Kidney tubule cell (primary cell): ENCODE data around the gene CATSPER2.
"Not testable (repeated sequence)": the region's sequence is repeated elsewhere in the genome, so short reads cannot be mapped to it uniquely, and the experiment has no call there.

ENCODE experiments used
- DNase-seq: peaks from one replicate; pipeline ENCODE4 v3.0.0-alpha.2; 2018; ENCODE audit warnings: low spot score

CATSPER2 gene

GRCh38 chr15:43648649-43649429 is at the start of gene CATSPER2:
Gene CATSPER2, minus strand, starts transcription at chr15:43648844. Its CDS starts 783 bp downstream, at chr15:43648061.
- no peak for DNase-seq

GRCh38 chr15:43693148-43694022 is 44.7 kb upstream of the CATSPER2 start, which contains the start of gene CKMT1A:
Gene CKMT1A, plus strand, starts transcription at chr15:43693859. Its CDS starts 192 bp downstream, at chr15:43694051.
- not testable (repeated sequence) for DNase-seq

- DNase-seq: not testable (repeated sequence)
Measured at GRCh38 chr15:43692679-43693078, 44.0 kb upstream of the CATSPER2 start.

GRCh38 chr15:43689604-43690301 is 41.1 kb upstream of the CATSPER2 start:
- DNase-seq: not testable (repeated sequence)

- DNase-seq: not testable (repeated sequence)
Measured at GRCh38 chr15:43674175-43674574, 25.5 kb upstream of the CATSPER2 start.

GRCh38 chr15:43666177-43666576 is 17.5 kb upstream of the CATSPER2 start:
- DNase-seq: not testable (repeated sequence)

GRCh38 chr15:43663333-43663732 is 14.7 kb upstream of the CATSPER2 start:
- not testable (repeated sequence) for DNase-seq

- not testable (repeated sequence) for DNase-seq
Measured at GRCh38 chr15:43662293-43662692, 13.6 kb upstream of the CATSPER2 start.

GRCh38 chr15:43659727-43660126 is 11.1 kb upstream of the CATSPER2 start:
- not testable (repeated sequence) for DNase-seq

GRCh38 chr15:43649430-43649926 is 834 bp upstream of the CATSPER2 start:
- DNase-seq: not testable (repeated sequence)

- DNase-seq: not testable (repeated sequence)
Measured at GRCh38 chr15:43638464-43639204, 10.0 kb downstream of the CATSPER2 start.

- not testable (repeated sequence) for DNase-seq
Measured at GRCh38 chr15:43626937-43627336, 21.7 kb downstream of the CATSPER2 start.

- no peak for DNase-seq
Measured at GRCh38 chr15:43625106-43625505, 23.5 kb downstream of the CATSPER2 start.

GRCh38 chr15:43622068-43622799 is 26.4 kb downstream of the CATSPER2 start:
- DNase-seq: peak; percentile 52

GRCh38 chr15:43618700-43619099 is 29.9 kb downstream of the CATSPER2 start, which contains the start of gene STRC:
Gene STRC, minus strand, starts transcription at chr15:43618800. Its CDS starts 78 bp downstream, at chr15:43618722.
- not testable (repeated sequence) for DNase-seq

GRCh38 chr15:43617750-43618149 is 30.9 kb downstream of the CATSPER2 start:
- DNase-seq: not testable (repeated sequence)

GRCh38 chr15:43602233-43602632 is 46.4 kb downstream of the CATSPER2 start:
- DNase-seq: peak; percentile 65

- DNase-seq: not testable (repeated sequence)
Measured at GRCh38 chr15:43600200-43600599, 48.4 kb downstream of the CATSPER2 start.

GRCh38 chr15:43599131-43599530 is 49.5 kb downstream of the CATSPER2 start:
- not testable (repeated sequence) for DNase-seq
